NB4 (cell line): ENCODE results near the gene CHST11.

Experiments used
- DNase-seq: peaks from one replicate; pipeline ENCODE4 v3.0.0; 2010; ENCODE audit warnings: low read depth
- H3K4me3 ChIP-seq: one replicate; pipeline ENCODE4 v1.5.1; 2011; ENCODE audit warnings: mild to moderate bottlenecking, low read depth, low read length, moderate library complexity
- CTCF ChIP-seq: IDR thresholded peaks from one replicate; pipeline ENCODE4 v1.5.1; 2012; ENCODE audit warnings: low read depth, low read length
- MAX ChIP-seq: IDR thresholded peaks from 2 replicates; pipeline ENCODE4 v1.6.1; 2011; ENCODE audit warnings: low read depth, low read length
- MYC ChIP-seq: IDR thresholded peaks from 2 replicates; pipeline ENCODE4 v1.6.1; 2011; ENCODE audit warnings: low read depth, low read length
- POLR2A ChIP-seq: IDR thresholded peaks from 2 replicates; pipeline ENCODE4 v1.6.1; 2011; ENCODE audit warnings: mild to moderate bottlenecking; ENCODE audit not compliant: insufficient read length; ENCODE audit errors: extremely low read depth

CHST11 gene

DNA sequence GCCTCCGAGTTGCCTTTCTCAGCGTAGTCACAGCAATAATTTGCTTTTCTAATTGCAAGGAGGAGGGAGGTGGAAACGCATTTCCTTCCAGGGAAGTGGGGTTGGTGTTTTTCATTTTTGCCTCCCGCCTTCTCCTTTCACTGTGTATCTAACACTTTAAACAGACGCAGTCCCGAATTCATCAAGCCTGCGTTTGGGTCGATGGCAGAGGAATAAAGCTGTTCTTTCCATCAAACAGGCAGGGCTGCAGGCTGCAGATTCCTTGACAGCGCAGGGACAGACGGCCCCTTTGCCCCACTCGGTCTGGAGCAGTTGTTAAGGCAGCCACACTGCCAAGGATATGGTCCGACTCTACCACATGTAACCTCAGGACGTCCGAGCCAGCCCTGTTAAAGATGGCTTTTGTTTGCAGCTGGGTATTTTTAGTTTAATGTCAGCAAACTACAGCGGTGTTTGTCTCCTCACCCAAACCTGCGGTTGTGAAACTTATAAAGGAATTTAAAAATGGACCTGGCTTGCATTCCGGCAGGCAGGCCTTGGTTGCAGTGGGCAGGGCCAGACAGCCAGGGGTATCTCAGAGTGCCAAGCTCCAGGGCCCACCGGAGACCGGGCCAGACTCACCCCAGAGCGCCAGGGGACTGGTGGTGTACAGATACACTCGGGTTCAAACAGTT is 2.1 kb downstream of the CHST11 start:
- no peak for TF ChIP-seq MAX
- TF ChIP-seq POLR2A: no peak
- no peak for TF ChIP-seq MYC
- TF ChIP-seq CTCF: no peak
- DNase-seq: peak; percentile 68
- peak overlapping the region; percentile 88 for H3K4me3 ChIP-seq

DNA sequence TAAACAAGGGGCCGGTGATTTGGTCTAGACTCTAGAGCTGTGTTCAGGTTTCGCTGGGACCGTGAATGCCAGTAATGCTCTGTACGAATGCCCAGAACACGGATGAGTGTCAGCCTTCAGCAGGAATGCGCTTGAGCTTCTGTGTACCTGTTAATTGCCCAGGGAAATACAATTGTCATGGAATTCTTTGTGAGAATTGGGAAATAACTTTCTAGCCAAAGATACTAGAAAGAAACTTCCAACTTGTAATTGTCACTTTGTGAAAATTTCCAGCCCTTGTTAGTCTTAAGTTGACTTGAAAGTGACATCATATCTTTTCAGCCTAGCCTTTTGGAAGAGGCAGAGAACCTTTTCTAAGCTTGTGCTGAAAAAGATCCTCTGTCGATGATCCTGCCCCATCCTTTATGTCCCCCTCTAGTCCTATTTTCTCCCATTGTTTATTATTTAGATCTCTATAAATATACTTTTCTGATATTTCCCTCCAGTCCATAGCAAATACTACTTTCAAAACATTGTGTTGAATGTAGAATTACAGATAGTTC is 2.7 kb downstream of the CHST11 start:
- no peak for DNase-seq
- TF ChIP-seq MAX (0 out of 2 replicates have a peak, but pooled peaks have one; percentile 17), CTCF (no peak)
- H3K4me3 ChIP-seq: peak overlapping the region; percentile 88

- TF ChIP-seq POLR2A (no peak), MAX (no peak), CTCF (no peak), MYC (no peak)
- peak; percentile 41 for DNase-seq
- H3K4me3 ChIP-seq: peak overlapping the region; percentile 88
Observed at GRCh38 chr12:104460041-104460719, 3.4 kb downstream of the CHST11 start.

DNA sequence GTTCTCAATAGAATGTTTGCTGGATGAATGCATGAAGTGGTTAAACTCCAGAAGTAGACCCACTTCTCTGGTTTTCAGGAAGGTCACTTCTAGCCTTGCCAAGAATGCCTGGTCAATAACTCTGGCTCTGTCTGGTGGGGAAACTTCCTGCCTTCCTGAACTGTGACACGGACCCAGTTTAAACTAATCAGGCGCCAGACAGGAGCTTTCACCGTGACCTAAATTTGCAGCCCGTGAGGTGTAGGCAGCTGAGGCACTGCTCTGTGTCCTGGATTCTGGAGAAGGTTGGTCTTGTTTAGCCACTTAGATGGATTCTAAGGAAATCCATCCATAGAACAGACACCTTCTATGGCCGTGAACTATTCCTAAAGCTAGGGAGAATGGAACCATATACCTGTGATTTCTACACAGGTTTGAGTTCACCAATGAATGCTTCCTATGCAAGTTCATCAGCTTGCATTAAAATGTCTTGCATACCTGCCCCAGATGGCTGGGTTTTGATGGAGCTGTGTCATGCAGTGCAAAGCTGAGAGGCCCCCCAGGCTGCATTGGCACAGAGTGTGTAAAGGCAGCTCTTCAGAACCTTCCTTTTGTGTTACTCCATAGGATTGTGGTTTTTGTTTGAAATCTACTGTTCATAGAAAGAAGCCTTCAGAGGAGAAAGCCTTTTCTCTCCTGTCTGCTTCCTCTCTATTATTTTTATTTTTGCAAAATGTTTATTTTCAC is 4.4 kb downstream of the CHST11 start:
- peak overlapping the region; percentile 88 for H3K4me3 ChIP-seq
- TF ChIP-seq POLR2A (peak; percentile 19), CTCF (no peak), MAX (no peak)
- peak; percentile 77 for DNase-seq

DNA sequence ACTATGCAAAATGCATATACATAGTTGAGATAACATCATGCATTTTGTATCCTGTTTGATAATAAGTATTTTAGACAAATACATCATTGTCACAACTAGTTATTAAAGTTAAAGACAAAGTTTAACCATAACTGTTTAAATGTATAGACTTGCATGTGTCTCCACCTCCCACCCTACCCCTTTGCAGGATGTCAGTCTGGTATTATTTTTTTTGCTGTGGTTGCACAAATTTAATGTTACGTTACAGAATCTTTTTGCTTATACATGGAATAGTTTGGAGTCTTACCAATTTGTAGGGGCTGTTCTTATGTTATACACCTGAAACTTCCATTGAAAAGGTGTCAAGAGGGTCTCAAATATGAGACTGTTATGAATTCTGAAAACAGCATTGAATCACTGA is 5.6 kb downstream of the CHST11 start:
- TF ChIP-seq CTCF: no peak
- no peak for TF ChIP-seq MYC
- TF ChIP-seq POLR2A: no peak
- no peak for TF ChIP-seq MAX
- DNase-seq: no peak
- H3K4me3 ChIP-seq: peak overlapping the region; percentile 25
